Measurements from ENCODE around the gene AP2M1. TPM values are rescaled to one million over a fixed set of nuclear protein-coding genes. Genes with fewer than 3 reads are reported as not detected.

AP2M1 gene
- total RNA-seq, 1 donor from 2014 or later, result 315 TPM

DNA sequence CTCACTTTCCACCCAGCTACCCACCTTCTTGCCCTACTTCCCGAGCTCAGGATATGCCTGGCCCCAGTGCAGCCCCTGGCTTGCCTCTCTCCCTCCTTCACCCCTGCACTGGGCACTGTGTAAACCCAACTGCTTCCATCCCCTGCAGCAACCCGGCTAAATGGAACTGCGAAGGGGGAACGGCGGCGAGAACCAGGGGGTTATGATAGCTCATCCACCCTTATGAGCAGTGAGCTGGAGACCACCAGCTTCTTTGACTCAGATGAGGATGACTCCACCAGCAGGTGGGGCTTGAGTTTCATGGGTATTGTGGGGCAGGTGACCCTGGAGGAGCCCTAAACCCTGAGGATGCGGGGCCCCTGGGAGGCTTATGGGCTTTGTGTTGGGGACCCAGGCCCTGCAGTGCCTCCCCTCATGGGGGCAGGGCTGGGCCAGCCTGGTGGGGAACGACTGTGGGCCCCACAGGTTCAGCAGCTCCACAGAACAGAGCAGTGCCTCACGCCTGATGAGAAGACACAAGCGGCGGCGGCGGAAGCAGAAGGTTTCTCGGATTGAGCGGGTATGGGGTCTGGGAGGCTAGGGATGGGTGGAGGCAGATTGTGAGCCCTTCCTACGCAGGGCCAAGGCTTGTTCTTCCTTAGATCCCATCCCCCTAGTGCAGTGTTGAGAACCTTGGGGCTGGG, 9.9 kb upstream of the AP2M1 start:
- peaks cover 7% of the 10 kb centered on the region for H3K4me1 Mint-ChIP-seq (ENCODE audit: low read depth, unreplicated experiment)
- TF ChIP-seq, protein P1, sequence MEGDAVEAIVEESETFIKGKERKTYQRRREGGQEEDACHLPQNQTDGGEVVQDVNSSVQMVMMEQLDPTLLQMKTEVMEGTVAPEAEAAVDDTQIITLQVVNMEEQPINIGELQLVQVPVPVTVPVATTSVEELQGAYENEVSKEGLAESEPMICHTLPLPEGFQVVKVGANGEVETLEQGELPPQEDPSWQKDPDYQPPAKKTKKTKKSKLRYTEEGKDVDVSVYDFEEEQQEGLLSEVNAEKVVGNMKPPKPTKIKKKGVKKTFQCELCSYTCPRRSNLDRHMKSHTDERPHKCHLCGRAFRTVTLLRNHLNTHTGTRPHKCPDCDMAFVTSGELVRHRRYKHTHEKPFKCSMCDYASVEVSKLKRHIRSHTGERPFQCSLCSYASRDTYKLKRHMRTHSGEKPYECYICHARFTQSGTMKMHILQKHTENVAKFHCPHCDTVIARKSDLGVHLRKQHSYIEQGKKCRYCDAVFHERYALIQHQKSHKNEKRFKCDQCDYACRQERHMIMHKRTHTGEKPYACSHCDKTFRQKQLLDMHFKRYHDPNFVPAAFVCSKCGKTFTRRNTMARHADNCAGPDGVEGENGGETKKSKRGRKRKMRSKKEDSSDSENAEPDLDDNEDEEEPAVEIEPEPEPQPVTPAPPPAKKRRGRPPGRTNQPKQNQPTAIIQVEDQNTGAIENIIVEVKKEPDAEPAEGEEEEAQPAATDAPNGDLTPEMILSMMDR (IDR thresholded peaks at IDR 0.05; ENCODE audit: partially characterized antibody, unreplicated experiment), result no peak
- no peaks in the 10 kb centered on the region for H3K36me3 Mint-ChIP-seq (ENCODE audit: unreplicated experiment)
- no peak for DNase-seq
- no peak overlapping the region for H3K27ac Mint-ChIP-seq (ENCODE audit: unreplicated experiment)
- no peaks in the 10 kb centered on the region for H3K27me3 Mint-ChIP-seq (ENCODE audit: unreplicated experiment)
- no peaks in the 10 kb centered on the region for H3K9me3 Mint-ChIP-seq (ENCODE audit: unreplicated experiment)
- no peak overlapping the region for H3K4me3 Mint-ChIP-seq (ENCODE audit: unreplicated experiment)

DNA sequence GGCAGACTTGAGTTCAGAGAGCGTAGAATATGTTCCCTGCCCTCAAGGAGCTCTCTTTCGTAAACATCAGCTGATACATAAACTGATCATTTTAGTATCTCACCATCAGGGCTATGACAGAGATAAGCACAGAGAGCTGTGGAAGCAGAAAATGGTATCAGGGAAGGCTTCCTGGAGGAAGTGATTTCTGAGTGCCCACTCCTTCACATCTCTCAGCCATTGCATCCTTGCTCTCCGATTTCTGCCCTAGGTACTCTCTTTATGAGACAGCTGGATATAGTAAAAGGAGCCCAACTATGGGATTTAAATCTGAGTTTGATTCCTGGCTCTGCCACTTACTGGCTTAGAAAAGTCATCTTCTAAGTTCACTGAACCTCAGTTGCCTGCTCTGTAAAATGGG, 9.1 kb upstream of the AP2M1 start:
- DNase-seq, result no peak
- no peaks in the 10 kb centered on the region for H3K9me3 Mint-ChIP-seq (ENCODE audit: unreplicated experiment)
- H3K4me1 Mint-ChIP-seq (ENCODE audit: low read depth, unreplicated experiment), result peaks cover 2% of the 10 kb centered on the region
- TF ChIP-seq, protein P1 (IDR thresholded peaks at IDR 0.05; ENCODE audit: partially characterized antibody, unreplicated experiment), result no peak
- H3K27ac Mint-ChIP-seq (ENCODE audit: unreplicated experiment), result no peak overlapping the region
- no peaks in the 10 kb centered on the region for H3K27me3 Mint-ChIP-seq (ENCODE audit: unreplicated experiment)
- H3K36me3 Mint-ChIP-seq (ENCODE audit: unreplicated experiment), result no peaks in the 10 kb centered on the region
- no peak overlapping the region for H3K4me3 Mint-ChIP-seq (ENCODE audit: unreplicated experiment)

DNA sequence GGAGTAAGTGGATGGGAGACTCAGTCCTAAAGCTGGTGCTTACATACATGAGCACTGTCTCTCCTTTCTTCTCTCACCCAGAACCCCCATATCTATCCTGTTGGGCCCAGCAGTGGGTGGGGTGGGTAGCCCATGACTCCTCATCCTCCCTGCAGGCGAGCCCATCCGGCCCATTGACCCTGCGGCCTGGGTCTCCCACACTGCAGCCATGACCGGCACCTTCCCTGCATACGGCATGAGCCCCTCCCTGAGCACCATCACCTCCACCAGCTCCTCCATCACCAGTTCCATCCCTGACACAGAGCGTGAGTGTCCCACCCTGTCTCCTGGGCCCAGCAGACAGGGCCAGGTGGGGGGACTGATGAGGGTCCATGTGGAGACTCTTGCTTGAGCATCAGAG, 8.0 kb upstream of the AP2M1 start:
- no peak for DNase-seq
- Mint-ChIP-seq H3K36me3 (ENCODE audit: unreplicated experiment) (peaks cover 6% of the 10 kb centered on the region), H3K4me1 (ENCODE audit: low read depth, unreplicated experiment) (no peaks in the 10 kb centered on the region), H3K27ac (ENCODE audit: unreplicated experiment) (no peak overlapping the region), H3K9me3 (ENCODE audit: unreplicated experiment) (no peaks in the 10 kb centered on the region), H3K27me3 (ENCODE audit: unreplicated experiment) (peaks cover 6% of the 10 kb centered on the region), H3K4me3 (ENCODE audit: unreplicated experiment) (no peak overlapping the region)
- TF ChIP-seq, protein P1 (IDR thresholded peaks at IDR 0.05; ENCODE audit: partially characterized antibody, unreplicated experiment), result no peak

DNA sequence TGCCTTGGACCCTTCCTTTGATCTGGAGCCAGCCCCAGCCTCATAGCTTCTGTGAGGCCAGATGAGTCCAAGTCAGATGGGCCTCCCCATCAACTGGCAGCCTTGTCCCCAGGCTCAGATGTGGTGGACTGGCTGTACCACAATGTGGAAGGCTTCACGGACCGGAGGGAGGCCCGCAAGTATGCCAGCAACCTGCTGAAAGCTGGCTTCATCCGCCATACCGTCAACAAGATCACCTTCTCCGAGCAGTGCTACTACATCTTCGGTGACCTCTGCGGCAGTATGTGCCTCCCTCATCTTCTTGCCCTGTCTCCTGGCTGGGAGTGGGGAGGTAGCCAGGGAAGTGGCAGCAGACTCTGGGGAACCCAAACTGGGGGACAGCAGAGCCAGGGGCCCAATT, 6.9 kb upstream of the AP2M1 start:
- Mint-ChIP-seq H3K9me3 (ENCODE audit: unreplicated experiment) (no peaks in the 10 kb centered on the region), H3K4me3 (ENCODE audit: unreplicated experiment) (no peak overlapping the region), H3K4me1 (ENCODE audit: low read depth, unreplicated experiment) (no peaks in the 10 kb centered on the region), H3K27ac (ENCODE audit: unreplicated experiment) (no peak overlapping the region), H3K27me3 (ENCODE audit: unreplicated experiment) (peaks cover 7% of the 10 kb centered on the region), H3K36me3 (ENCODE audit: unreplicated experiment) (peaks cover 8% of the 10 kb centered on the region)
- DNase-seq, result no peak
- TF ChIP-seq, protein P1 (IDR thresholded peaks at IDR 0.05; ENCODE audit: partially characterized antibody, unreplicated experiment), result no peak

DNA sequence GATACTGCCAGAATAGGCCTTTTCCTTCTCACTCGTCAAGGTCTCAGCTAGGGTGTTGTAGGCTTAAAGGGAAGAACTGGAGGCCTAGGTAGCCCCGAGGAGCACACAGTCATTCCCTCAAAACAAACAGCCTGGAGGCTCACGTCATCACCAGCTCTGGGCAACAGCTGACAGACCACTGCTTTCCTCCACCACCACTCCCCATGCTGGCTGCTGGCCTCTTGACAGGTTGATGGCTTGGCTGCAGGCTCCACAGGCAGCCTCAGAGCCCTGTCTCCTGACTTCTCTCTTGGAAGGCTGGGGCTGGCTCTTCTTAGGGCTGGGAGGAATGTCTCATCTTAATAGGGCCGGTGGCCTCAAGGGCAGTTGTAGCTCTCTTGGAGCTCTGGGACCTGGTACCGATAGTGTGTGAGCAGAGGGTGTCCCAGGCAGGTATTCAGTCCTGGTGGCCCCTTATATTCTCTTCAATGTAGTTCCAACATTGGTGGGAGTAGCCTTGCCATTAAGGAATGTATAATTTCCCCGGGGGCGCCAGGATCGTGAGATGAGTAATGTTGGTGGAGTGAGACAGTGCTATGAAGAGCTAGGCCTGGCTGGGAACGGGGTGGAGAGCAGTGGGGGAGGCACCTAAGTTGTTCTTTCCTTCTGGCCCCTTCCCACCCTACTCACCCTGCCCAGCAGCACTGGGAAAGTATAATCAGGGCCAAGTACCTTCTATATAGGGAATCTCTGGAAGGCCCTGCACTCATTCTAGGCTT, 6.1 kb upstream of the AP2M1 start:
- no peak for DNase-seq
- peaks cover 8% of the 10 kb centered on the region for H3K27me3 Mint-ChIP-seq (ENCODE audit: unreplicated experiment)
- H3K4me1 Mint-ChIP-seq (ENCODE audit: low read depth, unreplicated experiment), result peaks cover under 1% of the 10 kb centered on the region
- no peaks in the 10 kb centered on the region for H3K9me3 Mint-ChIP-seq (ENCODE audit: unreplicated experiment)
- TF ChIP-seq, protein P1 (IDR thresholded peaks at IDR 0.05; ENCODE audit: partially characterized antibody, unreplicated experiment), result no peak
- peak overlapping the region; percentile 12 for H3K27ac Mint-ChIP-seq (ENCODE audit: unreplicated experiment)
- H3K36me3 Mint-ChIP-seq (ENCODE audit: unreplicated experiment), result peaks cover 11% of the 10 kb centered on the region
- no peak overlapping the region for H3K4me3 Mint-ChIP-seq (ENCODE audit: unreplicated experiment)

All from glutamatergic neuron (in vitro differentiated cells).